IPS-20b (cell line): ENCODE data around the gene ITGB4.
"Not testable (repeated sequence)": the region's sequence is repeated elsewhere in the genome, so short reads cannot be mapped to it uniquely, and the experiment has no call there.

Source experiments
- H3K27ac ChIP-seq: one replicate; pipeline ENCODE4 v1.5.1; 2013; ENCODE audit warnings: low read length
- H3K27me3 ChIP-seq: 2 replicates; pipeline ENCODE4 v1.6.1; 2013; ENCODE audit warnings: mild to moderate bottlenecking, low read length, inconsistent platforms; ENCODE audit not compliant: insufficient read depth
- H3K36me3 ChIP-seq: 2 replicates; pipeline ENCODE4 v1.6.1; 2013; ENCODE audit warnings: low read depth, mild to moderate bottlenecking, inconsistent platforms, low read length, moderate library complexity; ENCODE audit not compliant: insufficient read depth
- H3K4me1 ChIP-seq: 2 replicates; pipeline ENCODE4 v1.6.1; 2013; ENCODE audit warnings: mild to moderate bottlenecking, control low read depth, inconsistent platforms, low read length, moderate library complexity; ENCODE audit not compliant: insufficient read depth
- H3K4me3 ChIP-seq: 2 replicates; pipeline ENCODE4 v1.5.1; 2013; ENCODE audit warnings: mild to moderate bottlenecking, low read length, inconsistent platforms
- H3K9ac ChIP-seq: 2 replicates; pipeline ENCODE4 v1.6.1; 2013; ENCODE audit warnings: low read depth, mild to moderate bottlenecking, inconsistent platforms, low read length, moderate library complexity
- H3K9me3 ChIP-seq: 2 replicates; pipeline ENCODE4 v1.6.1; 2013; ENCODE audit warnings: mild to moderate bottlenecking, low read depth, low read length, inconsistent platforms; ENCODE audit not compliant: insufficient read depth

Gene ITGB4

DNA sequence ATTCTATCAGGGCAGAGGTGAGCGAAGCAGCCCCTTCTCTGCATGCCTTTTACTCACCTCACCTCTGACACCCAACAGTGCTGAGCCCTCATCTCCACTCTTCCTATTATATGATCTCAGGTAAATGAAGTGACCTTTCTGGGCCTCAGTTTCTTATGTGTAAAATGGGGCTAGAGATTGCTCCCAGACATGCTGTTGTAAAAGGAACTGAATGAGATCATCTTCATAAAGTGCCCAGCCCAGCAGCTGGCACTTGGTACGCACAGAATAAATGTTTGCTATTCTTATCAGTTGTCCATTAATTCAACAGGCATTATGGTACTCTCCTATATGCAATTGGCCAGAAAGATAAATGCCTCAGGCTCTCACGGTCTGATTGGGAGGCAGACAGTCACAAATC is 48.3 kb downstream of the ITGB4 start:
- no peaks in the 10 kb centered on the region for H3K36me3 ChIP-seq

GRCh38 chr17:75771334-75772281 is 50.3 kb downstream of the ITGB4 start:
- Histone ChIP-seq H3K9me3 (no peaks in the 10 kb centered on the region), H3K9ac (no peak overlapping the region), H3K36me3 (peaks cover 6% of the 10 kb centered on the region), H3K4me3 (no peak overlapping the region), H3K27me3 (no peaks in the 10 kb centered on the region), H3K27ac (no peak overlapping the region), H3K4me1 (no peaks in the 10 kb centered on the region)

More for the DNA sequence above, 48.3 kb downstream of the ITGB4 start:
- Histone ChIP-seq H3K27me3 (no peaks in the 10 kb centered on the region), H3K9me3 (no peaks in the 10 kb centered on the region), H3K27ac (no peak overlapping the region), H3K9ac (no peak overlapping the region), H3K4me3 (no peak overlapping the region), H3K4me1 (no peaks in the 10 kb centered on the region)

DNA sequence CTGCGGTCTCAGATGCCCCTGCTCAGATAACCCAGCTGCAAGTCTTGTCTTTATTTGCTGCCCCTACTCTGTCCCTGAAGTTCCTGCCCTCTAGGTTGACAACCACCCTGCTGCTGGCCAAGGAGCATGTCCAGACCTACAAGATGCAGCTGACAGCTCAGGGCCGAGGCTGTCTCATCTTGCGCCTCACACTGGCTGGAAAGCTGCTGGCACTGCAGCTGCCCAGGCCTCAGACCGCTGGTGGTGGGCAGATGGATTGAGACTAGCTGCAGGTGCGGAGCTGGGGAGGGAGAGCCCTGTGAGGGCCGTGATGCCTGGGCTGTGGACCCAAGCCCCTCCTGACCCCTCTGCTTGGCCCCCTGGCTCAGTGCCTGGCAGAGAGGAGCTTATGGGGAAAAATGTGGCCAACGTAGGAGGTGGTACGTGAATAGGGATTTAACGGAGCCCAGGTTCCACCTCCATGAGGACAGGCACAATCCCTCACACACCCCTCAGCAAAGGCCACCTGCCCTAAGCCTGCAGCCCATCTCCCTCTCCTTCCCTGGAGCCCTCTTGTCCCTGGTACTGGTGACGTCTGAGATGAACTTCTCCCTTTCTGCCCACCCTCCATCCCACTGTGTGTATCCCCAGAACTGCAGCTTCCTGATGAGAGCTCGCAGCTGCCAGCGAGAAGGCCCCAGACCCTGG is 52.0 kb downstream of the ITGB4 start:
- Histone ChIP-seq H3K36me3 (peaks cover 23% of the 10 kb centered on the region), H3K9ac (no peak overlapping the region), H3K4me1 (no peaks in the 10 kb centered on the region), H3K27me3 (no peaks in the 10 kb centered on the region), H3K9me3 (no peaks in the 10 kb centered on the region), H3K4me3 (no peak overlapping the region), H3K27ac (no peak overlapping the region)

DNA sequence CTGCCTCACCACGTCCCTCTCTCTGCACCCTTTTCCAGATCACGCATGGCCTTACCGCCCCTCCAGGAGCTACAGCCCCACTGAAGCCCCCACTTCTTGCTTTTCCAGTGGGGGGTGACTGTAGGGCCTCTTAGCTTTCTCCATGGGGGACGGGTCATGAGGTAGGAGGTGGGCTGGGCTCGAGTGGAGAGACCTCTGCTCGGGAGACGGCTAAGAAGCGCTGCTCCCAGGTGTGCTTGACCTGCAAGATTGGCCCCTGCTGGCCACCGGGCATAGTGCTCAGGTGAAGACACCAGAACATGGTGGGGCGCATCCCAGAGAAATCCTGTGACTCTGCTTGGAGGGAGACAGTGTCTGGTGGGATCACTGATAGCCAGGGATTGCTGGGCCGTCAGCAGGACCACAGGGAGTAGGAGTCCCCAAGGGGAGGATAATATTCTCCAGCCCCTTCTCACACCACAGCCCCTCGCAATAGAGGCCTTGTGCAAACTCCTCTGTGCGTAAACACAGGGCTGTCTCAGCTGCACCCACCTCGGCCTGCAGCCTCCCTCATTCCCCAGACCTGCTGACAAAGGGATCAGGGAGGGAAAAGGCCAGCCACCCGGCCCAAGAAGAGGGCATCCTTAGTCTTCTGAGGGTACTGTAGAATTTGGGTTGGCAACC is 52.7 kb downstream of the ITGB4 start:
- H3K27me3 ChIP-seq: no peaks in the 10 kb centered on the region
- peaks cover 28% of the 10 kb centered on the region for H3K36me3 ChIP-seq
- no peak overlapping the region for H3K27ac ChIP-seq
- no peak overlapping the region for H3K4me3 ChIP-seq
- H3K4me1 ChIP-seq: no peaks in the 10 kb centered on the region
- H3K9ac ChIP-seq: no peak overlapping the region
- H3K9me3 ChIP-seq: no peaks in the 10 kb centered on the region

DNA sequence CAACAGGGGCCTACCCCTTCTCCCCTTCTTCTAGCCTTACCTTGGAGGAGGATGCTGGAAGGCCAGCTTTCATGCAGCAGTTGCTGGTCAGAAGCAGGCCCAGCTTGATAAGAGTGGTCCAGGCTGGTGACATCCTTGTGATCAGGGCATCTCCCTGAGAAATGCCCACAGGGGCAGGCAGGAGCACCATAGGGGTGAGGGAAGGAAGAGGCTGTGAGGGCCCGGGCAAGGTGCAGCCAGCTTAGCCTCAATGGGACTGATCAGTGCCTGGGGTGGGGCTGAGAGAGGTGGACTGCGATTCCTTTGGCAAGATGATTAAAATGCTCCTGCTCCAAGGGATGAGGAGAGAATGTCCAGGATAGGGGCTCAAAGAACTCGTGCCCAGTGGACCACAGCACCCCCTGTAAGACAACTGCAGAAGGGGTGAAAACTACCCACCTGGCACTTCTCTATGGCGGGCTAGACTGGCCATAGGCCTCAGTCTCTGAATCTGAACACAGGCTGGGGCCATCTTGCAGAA is 53.3 kb downstream of the ITGB4 start:
- no peaks in the 10 kb centered on the region for H3K4me1 ChIP-seq
- H3K27ac ChIP-seq: no peak overlapping the region
- no peak overlapping the region for H3K4me3 ChIP-seq
- H3K36me3 ChIP-seq: peaks cover 28% of the 10 kb centered on the region
- H3K27me3 ChIP-seq: no peaks in the 10 kb centered on the region
- H3K9ac ChIP-seq: no peak overlapping the region
- H3K9me3 ChIP-seq: no peaks in the 10 kb centered on the region

GRCh38 chr17:75774991-75775668 is 53.9 kb downstream of the ITGB4 start:
- Histone ChIP-seq H3K27me3 (no peaks in the 10 kb centered on the region), H3K9me3 (no peaks in the 10 kb centered on the region), H3K4me3 (no peak overlapping the region), H3K36me3 (peaks cover 28% of the 10 kb centered on the region), H3K9ac (no peak overlapping the region), H3K27ac (no peak overlapping the region), H3K4me1 (no peaks in the 10 kb centered on the region)

DNA sequence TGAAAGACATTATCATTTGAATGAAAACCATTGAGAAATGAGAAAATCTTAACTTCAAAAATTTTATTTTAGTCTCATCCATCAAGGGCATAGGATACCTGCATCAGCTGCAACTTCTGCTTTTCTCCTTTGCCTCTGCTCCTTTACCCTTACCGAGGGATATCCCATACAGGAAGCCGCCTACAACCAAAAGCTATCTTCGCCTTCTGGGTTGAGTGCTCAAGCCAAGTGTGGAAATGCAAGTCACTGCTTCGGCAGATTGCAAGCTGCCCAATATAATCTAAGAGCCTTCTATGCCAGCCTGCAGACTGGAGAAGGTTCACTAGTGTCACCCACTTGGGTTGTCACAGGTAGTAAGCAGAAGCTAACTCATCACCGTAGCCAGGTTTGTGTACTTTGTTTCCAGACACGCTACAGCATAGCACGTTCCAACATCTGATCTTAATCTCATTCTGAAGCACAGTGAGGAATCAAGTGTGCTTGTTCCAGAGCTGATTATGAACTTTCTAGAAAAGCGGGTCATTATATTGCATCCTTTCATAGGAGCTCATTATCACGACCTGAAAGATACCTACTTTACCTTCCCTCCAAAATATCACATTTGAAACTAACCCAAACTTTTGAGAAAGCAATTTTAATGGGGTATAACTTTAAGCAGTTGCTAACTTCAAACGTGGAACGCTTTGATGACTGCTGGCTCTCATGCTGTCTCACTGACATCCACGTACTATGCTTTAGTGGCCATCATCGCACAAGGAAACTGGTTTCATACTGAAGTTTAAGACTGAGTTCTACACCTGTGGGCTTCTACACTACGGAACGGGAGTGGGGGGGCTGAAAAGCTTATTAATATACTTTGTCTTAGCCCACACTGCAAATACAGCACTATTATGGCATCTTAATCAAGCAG is 55.4 kb downstream of the ITGB4 start:
- Histone ChIP-seq H3K36me3 (peaks cover 28% of the 10 kb centered on the region), H3K27ac (no peak overlapping the region), H3K4me1 (no peaks in the 10 kb centered on the region), H3K9ac (no peak overlapping the region), H3K27me3 (no peaks in the 10 kb centered on the region), H3K4me3 (peak overlapping the region; percentile 96), H3K9me3 (no peaks in the 10 kb centered on the region)

- Histone ChIP-seq H3K36me3 (peaks cover 28% of the 10 kb centered on the region), H3K9me3 (no peaks in the 10 kb centered on the region), H3K4me1 (no peaks in the 10 kb centered on the region), H3K27ac (no peak overlapping the region), H3K27me3 (no peaks in the 10 kb centered on the region), H3K4me3 (peak overlapping the region; percentile 96), H3K9ac (no peak overlapping the region)
These were observed 56.1 kb downstream of the ITGB4 start for GRCh38 chr17:75777296-75777922.

DNA sequence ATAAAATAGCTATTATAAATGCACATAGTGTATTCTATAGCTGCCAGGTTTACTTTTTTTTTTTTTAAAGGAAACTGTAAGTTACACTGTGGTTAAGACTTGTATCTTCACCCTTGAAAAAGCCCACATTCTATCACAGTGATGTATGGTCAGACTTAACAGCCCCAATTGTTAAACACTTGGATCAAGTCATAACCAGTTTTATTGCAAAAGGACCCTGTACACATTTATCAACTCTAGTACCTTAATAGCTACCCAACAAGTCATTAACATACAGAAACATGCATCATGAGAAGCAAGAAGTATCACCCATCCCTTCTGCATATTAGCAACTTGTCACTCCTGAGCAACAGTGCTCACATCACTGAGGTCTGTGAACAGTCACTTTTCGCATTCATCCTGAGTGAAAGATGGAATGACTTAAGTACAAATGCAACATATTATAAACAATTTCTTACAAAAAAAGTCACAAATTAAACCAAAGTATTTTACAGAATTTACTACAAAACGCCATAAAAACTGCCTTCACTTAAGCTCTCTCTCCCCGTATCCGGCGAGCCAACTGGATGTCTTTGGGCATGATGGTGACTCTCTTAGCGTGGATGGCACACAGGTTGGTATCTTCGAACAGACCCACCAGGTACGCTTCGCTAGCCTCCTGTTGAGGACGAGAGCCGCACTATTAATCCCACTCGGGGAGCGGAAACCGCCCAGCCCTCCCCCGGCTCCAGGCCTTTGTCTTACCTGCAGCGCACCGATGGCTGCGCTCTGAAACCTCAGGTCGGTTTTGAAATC is 57.0 kb downstream of the ITGB4 start:
- Histone ChIP-seq H3K9ac (peak overlapping the region; percentile 95), H3K36me3 (peaks cover 28% of the 10 kb centered on the region), H3K4me3 (peak overlapping the region; percentile 96), H3K27ac (peak overlapping the region; percentile 49)
- H3K4me1 ChIP-seq, H3K9me3 ChIP-seq, H3K27me3 ChIP-seq: not testable (repeated sequence)

- Histone ChIP-seq H3K9ac (peak overlapping the region; percentile 95), H3K27ac (peak overlapping the region; percentile 49), H3K4me1 (peaks cover 8% of the 10 kb centered on the region; the same call in 1 of the 2 replicates), H3K9me3 (no peaks in the 10 kb centered on the region), H3K36me3 (peaks cover 28% of the 10 kb centered on the region), H3K4me3 (peak overlapping the region; percentile 96), H3K27me3 (no peaks in the 10 kb centered on the region)
These were observed 57.6 kb downstream of the ITGB4 start for GRCh38 chr17:75778861-75779249.
